ENCODE data around the gene CAMK2D. TPM values are rescaled to one million over a fixed set of nuclear protein-coding genes. Genes with fewer than 3 reads are reported as not detected.

The CAMK2D gene
- total and polyA plus RNA-seq, 10 donors = 5.9 to 44.2 (median 33.3) TPM

GRCh38 chr4:113776679-113777078, 15.1 kb upstream of the CAMK2D start:
- peaks cover 0 to 5% (median 0%) of the 10 kb centered on the region in 8 donors for H3K9me3 ChIP-seq
- no peak overlapping the region for H3K4me3 ChIP-seq
- intact Hi-C loops (cut with DNase I; ENCODE audit: low total_unique reads) = loop anchor here (10.0 kb wide), 1 partner anchor 138 kb away; no protein-coding TSS in a partner anchor
- peaks cover 0 to 12% (median 0%) of the 10 kb centered on the region in 6 donors for H3K4me1 ChIP-seq
- H3K36me3 ChIP-seq = no peaks in the 10 kb centered on the region
- 92 to 96% (median 92%) methylated on average over 11 of the region's 11 CpGs for WGBS, 5 donors
- H3K27me3 ChIP-seq (replicated peaks in 1 of 7) = no peaks in the 10 kb centered on the region
- no peak for DNase-seq
- no peak overlapping the region for H3K27ac ChIP-seq
- TF ChIP-seq POLR2A (IDR thresholded peaks at IDR 0.05) = no peak

GRCh38 chr4:113776016-113776415, 14.5 kb upstream of the CAMK2D start:
- no peaks in the 10 kb centered on the region for H3K27me3 ChIP-seq (replicated peaks in 1 of 7)
- H3K27ac ChIP-seq = no peak overlapping the region
- H3K9me3 ChIP-seq = peaks cover 0 to 5% (median 0%) of the 10 kb centered on the region in 8 donors
- no peak for TF ChIP-seq POLR2A (IDR thresholded peaks at IDR 0.05)
- TF ChIP-seq CTCF (IDR thresholded peaks at IDR 0.05 in 8 of 11, conservative IDR thresholded peaks at IDR 0.05 in 3 of 11) = no peak
- TF ChIP-seq POLR2AphosphoS5 (IDR thresholded peaks at IDR 0.05) = no peak
- no peaks in the 10 kb centered on the region for H3K36me3 ChIP-seq
- intact Hi-C loops (cut with DNase I; ENCODE audit: low total_unique reads) = loop anchor here (10.0 kb wide), 1 partner anchor 139 kb away; no protein-coding TSS in a partner anchor
- H3K4me3 ChIP-seq = no peak overlapping the region
- no peak for DNase-seq
- peaks cover 0 to 8% (median 0%) of the 10 kb centered on the region in 6 donors for H3K4me1 ChIP-seq
- 61 to 75% (median 65%) methylated on average over 4 of the region's 4 CpGs for WGBS, 5 donors

GRCh38 chr4:113773756-113774155, 12.2 kb upstream of the CAMK2D start:
- no peak for DNase-seq
- peaks cover 0 to 5% (median 0%) of the 10 kb centered on the region in 8 donors for H3K9me3 ChIP-seq
- no peak for TF ChIP-seq POLR2A (IDR thresholded peaks at IDR 0.05)
- no peak for TF ChIP-seq POLR2AphosphoS5 (IDR thresholded peaks at IDR 0.05)
- no peak for TF ChIP-seq CTCF (IDR thresholded peaks at IDR 0.05 in 8 of 11, conservative IDR thresholded peaks at IDR 0.05 in 3 of 11)
- intact Hi-C loops (cut with DNase I; ENCODE audit: low total_unique reads) = loop anchor here (10.0 kb wide), 1 partner anchor 141 kb away; no protein-coding TSS in a partner anchor
- whole genome bisulfite sequencing, 5 donors = 66 to 86% (median 70%) methylated on average over 3 of the region's 3 CpGs
- H3K27me3 ChIP-seq (replicated peaks in 1 of 7) = no peaks in the 10 kb centered on the region
- H3K4me3 ChIP-seq = no peak overlapping the region
- H3K27ac ChIP-seq = no peak overlapping the region
- H3K36me3 ChIP-seq = no peaks in the 10 kb centered on the region
- H3K4me1 ChIP-seq = peaks cover 0 to 8% (median 0%) of the 10 kb centered on the region in 6 donors

GRCh38 chr4:113773014-113773413, 11.5 kb upstream of the CAMK2D start:
- H3K36me3 ChIP-seq = no peaks in the 10 kb centered on the region
- no peak for TF ChIP-seq CTCF (IDR thresholded peaks at IDR 0.05 in 8 of 11, conservative IDR thresholded peaks at IDR 0.05 in 3 of 11)
- no peak for TF ChIP-seq POLR2A (IDR thresholded peaks at IDR 0.05)
- no peak for TF ChIP-seq POLR2AphosphoS5 (IDR thresholded peaks at IDR 0.05)
- H3K27me3 ChIP-seq (replicated peaks in 1 of 7) = no peaks in the 10 kb centered on the region
- no peak overlapping the region for H3K27ac ChIP-seq
- H3K4me3 ChIP-seq = no peak overlapping the region
- no peak for DNase-seq
- peaks cover 0 to 8% (median 0%) of the 10 kb centered on the region in 6 donors for H3K4me1 ChIP-seq
- H3K9me3 ChIP-seq = peaks cover 0 to 5% (median 0%) of the 10 kb centered on the region in 8 donors
- intact Hi-C loops (cut with DNase I; ENCODE audit: low total_unique reads) = loop anchor here (10.0 kb wide), 1 partner anchor 142 kb away; no protein-coding TSS in a partner anchor
- WGBS, 5 donors = 36 to 66% (median 54%) methylated on average over 11 to 14 of the region's 14 CpGs
